Cardiac fibroblast (primary cell): ENCODE data around the gene FAM25G.

ENCODE experiments used
- DNase-seq, 2 donors: peaks; one replicate each; pipeline versions ENCODE4 v3.0.0 to v3.0.0-alpha.2; 2010; ENCODE audit warnings: low read depth in 2 of 2
- H3K4me3 ChIP-seq, 2 donors: replicated peaks in 1 of 2; 1 replicate in 1 of 2; 2 replicates in 1 of 2; pipeline ENCODE4 v1.5.1; 2011; ENCODE audit warnings: low read depth in 2 of 2, low read length in 2 of 2, mild to moderate bottlenecking in 2 of 2, moderate library complexity in 1 of 2
- TF ChIP-seq, protein P1 (sequence below): IDR thresholded peaks from one replicate; pipeline ENCODE4 v1.5.1; 2011; ENCODE audit warnings: low read depth, mild to moderate bottlenecking, low read length, inconsistent platforms

The FAM25G gene

DNA sequence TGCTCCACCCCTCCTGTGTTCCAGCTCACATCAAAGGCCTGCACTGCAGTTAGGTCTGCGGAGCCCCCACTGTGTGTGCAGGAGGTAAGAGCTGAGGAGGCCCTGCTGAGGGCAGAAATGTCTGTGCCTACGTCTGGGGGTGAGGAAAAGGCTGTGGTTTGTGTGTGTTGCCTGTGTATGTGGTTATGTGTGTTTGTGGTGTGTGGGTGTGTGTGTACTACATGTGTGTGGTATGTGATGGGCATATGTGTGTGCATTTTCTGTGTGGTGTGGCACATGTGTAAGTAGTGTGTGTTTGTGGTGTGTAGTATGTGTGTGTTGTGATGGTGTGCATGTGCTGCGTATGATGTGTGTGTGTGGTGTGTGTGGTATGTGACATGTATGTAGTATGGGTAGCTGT, 43.8 kb downstream of the FAM25G start:
- H3K4me3 ChIP-seq, result no peak overlapping the region
- TF ChIP-seq, protein P1, sequence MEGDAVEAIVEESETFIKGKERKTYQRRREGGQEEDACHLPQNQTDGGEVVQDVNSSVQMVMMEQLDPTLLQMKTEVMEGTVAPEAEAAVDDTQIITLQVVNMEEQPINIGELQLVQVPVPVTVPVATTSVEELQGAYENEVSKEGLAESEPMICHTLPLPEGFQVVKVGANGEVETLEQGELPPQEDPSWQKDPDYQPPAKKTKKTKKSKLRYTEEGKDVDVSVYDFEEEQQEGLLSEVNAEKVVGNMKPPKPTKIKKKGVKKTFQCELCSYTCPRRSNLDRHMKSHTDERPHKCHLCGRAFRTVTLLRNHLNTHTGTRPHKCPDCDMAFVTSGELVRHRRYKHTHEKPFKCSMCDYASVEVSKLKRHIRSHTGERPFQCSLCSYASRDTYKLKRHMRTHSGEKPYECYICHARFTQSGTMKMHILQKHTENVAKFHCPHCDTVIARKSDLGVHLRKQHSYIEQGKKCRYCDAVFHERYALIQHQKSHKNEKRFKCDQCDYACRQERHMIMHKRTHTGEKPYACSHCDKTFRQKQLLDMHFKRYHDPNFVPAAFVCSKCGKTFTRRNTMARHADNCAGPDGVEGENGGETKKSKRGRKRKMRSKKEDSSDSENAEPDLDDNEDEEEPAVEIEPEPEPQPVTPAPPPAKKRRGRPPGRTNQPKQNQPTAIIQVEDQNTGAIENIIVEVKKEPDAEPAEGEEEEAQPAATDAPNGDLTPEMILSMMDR, result no peak
- no peak for DNase-seq

GRCh38 chr10:47447209-47447608, 44.3 kb downstream of the FAM25G start:
- no peak overlapping the region for H3K4me3 ChIP-seq
- TF ChIP-seq, protein P1, result no peak

GRCh38 chr10:47445720-47446119, 45.8 kb downstream of the FAM25G start:
- no peak for DNase-seq
- H3K4me3 ChIP-seq, result no peak overlapping the region
- TF ChIP-seq, protein P1, result no peak

More at GRCh38 chr10:47447209-47447608, 44.3 kb downstream of the FAM25G start:
- DNase-seq, result no peak

DNA sequence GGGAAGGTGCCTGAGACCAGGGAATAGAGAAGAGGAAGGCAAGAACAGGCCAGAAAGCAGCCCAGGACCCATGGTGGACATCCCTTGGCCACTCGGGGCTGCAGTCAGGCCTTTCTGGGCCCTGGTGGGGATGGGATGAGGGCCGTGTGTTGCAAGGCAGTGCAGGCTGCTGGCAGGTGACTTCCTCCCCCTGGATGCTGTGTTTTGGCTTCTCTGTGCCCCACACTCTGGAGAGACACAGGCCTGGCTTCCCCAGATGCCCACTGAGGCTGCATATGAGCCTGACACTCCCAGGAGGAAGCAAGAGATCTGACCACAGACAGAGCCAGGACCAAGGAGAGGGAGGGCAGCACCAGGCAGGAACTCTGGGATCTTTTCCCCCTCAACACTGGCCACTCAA, 47.5 kb downstream of the FAM25G start:
- no peak for DNase-seq
- TF ChIP-seq, protein P1, result no peak
- no peak overlapping the region for H3K4me3 ChIP-seq

DNA sequence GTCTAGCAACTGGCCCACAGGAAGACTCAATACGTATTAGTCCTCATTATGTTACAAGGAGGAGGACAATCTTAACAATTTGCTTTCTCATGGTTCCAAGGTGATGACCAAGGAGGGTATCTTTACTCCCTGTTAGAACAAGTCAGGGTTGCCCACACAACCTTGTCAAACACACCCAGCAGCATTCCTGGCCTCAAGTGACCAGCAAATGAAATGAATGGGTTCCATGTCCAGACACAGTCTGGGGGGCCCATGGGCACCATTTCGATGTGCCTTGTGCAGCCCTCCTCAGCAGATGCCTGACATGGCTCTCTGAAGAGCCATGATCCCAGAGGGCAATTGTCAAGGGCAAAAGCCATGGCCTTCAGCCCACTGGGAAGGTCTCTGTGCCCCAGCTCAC, 48.4 kb downstream of the FAM25G start:
- TF ChIP-seq, protein P1, result no peak
- no peak for DNase-seq
- H3K4me3 ChIP-seq, result no peak overlapping the region

DNA sequence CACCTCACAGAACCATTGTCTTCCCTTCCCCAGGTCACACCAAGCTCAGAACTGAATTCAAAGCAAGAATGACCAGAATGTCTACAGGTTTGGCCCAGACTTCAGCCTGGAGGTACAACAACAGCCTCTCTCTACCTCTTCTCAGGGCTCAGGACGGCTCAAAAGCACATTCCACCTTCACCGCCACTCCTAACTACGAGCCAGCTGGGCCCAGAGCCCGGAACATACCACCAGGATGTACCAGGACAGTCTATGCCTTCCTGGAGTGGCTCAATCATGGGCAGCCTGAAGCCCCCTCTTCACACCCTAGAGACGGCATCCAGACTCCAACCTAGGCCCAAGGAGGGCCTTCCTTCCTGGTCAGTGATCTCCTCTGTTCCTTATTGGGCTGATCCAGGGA, 49.1 kb downstream of the FAM25G start:
- no peak overlapping the region for H3K4me3 ChIP-seq
- TF ChIP-seq, protein P1, result no peak
- no peak for DNase-seq

GRCh38 chr10:47441938-47442337, 49.6 kb downstream of the FAM25G start:
- TF ChIP-seq, protein P1, result no peak
- no peak overlapping the region for H3K4me3 ChIP-seq
- no peak for DNase-seq
